Measurements from ENCODE around the gene TIMM44. TPM values are rescaled to one million over a fixed set of nuclear protein-coding genes. Genes with fewer than 3 reads are reported as not detected.
"Not testable (repeated sequence)": the region's sequence is repeated elsewhere in the genome, so short reads cannot be mapped to it uniquely, and the experiment has no call there.

The TIMM44 gene
- total RNA-seq, 1 donor, result 34.2 TPM

DNA sequence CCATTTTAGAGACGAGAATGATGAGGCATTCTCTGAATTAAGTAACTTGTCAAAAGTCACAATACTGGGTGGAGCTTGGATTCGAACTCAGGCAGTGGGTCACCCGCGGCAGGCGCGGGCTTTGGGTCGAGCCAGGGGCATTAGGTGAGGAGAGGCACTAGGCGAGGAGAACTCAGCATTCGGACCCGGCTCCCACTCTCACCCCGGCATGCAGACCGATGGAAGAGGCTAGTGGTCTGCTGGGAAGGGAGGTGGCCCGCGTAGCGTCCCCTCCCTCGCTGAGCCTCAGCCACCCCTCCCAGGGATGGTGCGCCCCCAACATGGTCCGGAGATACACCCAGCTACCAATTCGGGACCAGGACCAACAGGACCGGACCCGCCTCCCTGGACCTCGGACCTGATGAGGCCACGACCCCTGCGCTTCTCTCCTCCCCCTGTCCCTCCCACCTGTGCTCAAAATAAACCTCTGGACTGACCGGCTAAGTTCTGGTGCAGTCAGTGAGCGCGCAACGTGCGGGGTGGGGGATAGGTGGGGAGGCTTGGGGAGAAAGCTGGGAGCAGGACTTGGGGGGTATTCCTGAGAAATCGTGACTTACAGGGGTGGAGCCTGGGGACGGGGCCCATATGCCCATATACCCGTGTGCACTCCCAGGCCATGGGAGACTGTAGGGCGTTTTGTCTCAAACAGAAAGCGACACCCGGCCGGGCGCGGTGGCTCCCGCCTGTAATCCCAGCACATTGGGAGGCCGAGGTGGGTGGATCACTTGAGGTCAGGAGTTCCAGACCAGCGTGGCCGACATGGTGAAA, 24.6 kb downstream of the TIMM44 start:
- Histone ChIP-seq H3K9me3 (ENCODE audit: low read depth, low read length) (no peaks in the 10 kb centered on the region), H3K4me3 (ENCODE audit: low read length) (no peak overlapping the region), H3K4me1 (ENCODE audit: insufficient read depth, low read length) (peaks cover 57% of the 10 kb centered on the region), H3K27me3 (ENCODE audit: insufficient read depth, low read length) (peaks cover 30% of the 10 kb centered on the region)

DNA sequence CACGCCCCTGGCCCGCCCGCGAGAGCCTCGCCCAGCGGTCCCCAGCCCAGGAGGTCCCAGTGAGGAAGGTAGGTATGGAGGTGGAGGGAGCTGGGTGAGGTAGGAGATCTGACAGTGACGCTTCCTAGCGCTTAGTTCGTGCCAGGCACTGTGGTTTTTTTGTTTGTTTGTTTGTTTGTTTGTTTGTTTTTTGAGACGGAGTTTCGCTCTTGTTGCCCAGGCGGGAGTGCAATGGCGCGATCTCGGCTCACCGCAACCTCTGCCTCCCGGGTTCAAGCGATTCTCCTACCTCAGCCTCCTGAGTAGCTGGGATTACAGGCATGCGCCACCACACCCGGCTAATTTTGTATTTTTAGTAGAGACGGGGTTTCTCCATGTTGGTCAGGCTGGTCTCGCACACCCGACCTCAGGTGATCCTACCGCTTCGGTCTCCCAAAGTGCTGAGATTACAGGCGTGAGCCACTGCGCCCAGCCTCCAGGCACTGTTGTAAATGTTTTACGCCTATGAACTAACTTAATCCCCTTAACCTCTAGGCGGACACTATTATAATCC, 25.3 kb downstream of the TIMM44 start:
- H3K27me3 ChIP-seq (ENCODE audit: insufficient read depth, low read length), result peaks cover 30% of the 10 kb centered on the region
- peaks cover 57% of the 10 kb centered on the region for H3K4me1 ChIP-seq (ENCODE audit: insufficient read depth, low read length)
- H3K4me3 ChIP-seq (ENCODE audit: low read length); H3K9me3 ChIP-seq (ENCODE audit: low read depth, low read length): not testable (repeated sequence)

DNA sequence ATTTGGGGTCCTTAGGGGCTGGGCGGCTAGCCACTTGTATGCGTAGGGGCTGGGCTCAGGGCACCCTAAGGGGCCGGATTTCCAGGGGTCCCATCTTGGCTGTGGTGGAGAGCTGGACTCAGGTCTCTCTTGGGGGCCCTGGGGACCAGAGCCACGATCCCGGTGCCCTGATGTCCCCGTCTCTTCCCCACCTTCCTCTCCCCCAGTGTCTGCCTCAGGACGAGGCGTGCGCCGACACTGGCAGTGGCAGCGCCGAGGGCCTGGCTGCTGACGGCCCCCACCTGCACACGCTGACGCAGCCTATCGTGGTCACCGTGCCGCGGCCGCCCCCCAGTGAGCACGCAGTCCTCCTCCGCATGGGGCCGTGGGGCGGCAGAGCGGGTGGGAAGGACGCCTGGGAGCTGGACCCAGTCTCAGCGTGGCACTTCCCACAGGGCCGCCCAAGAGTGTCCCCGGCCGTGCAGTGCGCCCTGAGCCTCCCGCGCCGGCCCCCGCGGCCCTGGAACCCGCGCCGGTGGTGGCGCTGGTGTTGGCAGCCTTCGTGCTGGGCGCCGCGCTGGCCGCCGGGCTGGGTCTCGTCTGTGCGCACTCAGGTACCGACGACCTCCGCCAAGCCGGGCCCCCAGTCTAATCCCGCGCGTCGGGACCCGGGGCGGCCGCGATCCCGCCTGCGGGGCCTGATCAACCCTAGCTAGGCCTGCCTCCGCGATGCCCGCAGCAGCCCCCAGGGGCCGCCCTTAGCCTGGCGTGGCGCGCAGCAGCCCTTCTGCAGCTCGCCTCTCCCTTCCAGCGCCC, 26.0 kb downstream of the TIMM44 start:
- H3K4me1 ChIP-seq (ENCODE audit: insufficient read depth, low read length), result peaks cover 57% of the 10 kb centered on the region
- peaks cover 30% of the 10 kb centered on the region for H3K27me3 ChIP-seq (ENCODE audit: insufficient read depth, low read length)
- H3K9me3 ChIP-seq (ENCODE audit: low read depth, low read length), result no peaks in the 10 kb centered on the region
- H3K4me3 ChIP-seq (ENCODE audit: low read length), result no peak overlapping the region

DNA sequence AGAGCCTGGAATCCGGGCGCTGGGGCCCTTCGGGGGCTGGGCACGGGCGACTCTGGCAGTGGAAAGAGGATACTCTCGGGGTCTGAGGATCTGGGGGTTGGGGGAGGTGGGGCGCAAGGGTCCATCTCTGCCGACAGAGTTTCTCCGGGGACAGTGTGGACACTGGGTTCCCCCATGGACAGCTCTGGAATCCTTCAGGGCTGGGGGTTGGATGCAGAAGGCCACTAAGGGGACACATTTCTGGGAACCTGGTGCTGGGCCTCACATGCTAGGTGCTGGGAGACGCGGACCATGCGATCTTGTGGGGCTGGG, 26.6 kb downstream of the TIMM44 start:
- Histone ChIP-seq H3K9me3 (ENCODE audit: low read depth, low read length) (no peaks in the 10 kb centered on the region), H3K4me1 (ENCODE audit: insufficient read depth, low read length) (peaks cover 55% of the 10 kb centered on the region), H3K27me3 (ENCODE audit: insufficient read depth, low read length) (peaks cover 30% of the 10 kb centered on the region), H3K4me3 (ENCODE audit: low read length) (no peak overlapping the region)

DNA sequence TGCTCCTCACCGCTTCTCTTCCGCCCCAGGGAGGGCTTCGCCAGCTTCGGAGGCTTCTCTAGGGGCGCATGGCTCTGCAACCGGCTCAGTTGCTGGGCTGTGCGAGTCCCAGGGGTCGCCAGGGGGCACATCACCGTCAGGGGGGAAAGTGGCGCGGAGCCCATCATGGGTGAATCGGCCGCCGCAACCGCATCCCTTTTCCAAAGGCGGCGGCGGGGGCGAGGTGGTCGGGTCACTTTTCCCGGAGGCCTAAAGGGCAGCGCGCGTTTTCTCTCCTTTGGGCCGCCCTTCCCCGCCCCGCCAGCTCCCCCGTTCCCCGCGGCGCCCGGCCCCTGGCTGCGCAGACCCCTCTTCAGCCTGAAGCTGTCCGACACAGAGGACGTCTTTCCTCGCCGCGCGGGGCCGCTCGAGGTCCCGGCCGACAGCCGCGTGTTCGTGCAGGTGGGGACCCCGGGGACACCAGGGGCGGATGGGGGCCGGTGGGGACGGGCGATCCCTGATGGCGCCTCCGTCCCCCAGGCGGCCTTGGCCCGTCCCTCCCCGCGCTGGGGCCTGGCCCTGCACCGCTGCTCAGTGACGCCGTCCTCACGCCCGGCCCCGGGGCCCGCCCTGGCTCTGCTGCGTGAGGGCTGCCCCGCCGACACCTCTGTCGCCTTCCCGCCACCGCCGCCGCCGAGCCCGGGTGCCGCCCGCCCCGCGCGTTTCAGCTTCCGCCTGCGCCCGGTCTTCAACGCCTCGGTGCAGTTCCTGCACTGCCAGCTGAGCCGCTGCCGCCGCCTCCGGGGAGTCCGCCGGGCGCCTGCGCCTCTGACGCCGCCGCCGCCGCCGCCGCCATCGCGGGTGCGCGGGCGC, 27.1 kb downstream of the TIMM44 start:
- Histone ChIP-seq H3K27me3 (ENCODE audit: insufficient read depth, low read length) (peaks cover 30% of the 10 kb centered on the region), H3K9me3 (ENCODE audit: low read depth, low read length) (no peaks in the 10 kb centered on the region), H3K4me1 (ENCODE audit: insufficient read depth, low read length) (peaks cover 50% of the 10 kb centered on the region), H3K4me3 (ENCODE audit: low read length) (no peak overlapping the region)

DNA sequence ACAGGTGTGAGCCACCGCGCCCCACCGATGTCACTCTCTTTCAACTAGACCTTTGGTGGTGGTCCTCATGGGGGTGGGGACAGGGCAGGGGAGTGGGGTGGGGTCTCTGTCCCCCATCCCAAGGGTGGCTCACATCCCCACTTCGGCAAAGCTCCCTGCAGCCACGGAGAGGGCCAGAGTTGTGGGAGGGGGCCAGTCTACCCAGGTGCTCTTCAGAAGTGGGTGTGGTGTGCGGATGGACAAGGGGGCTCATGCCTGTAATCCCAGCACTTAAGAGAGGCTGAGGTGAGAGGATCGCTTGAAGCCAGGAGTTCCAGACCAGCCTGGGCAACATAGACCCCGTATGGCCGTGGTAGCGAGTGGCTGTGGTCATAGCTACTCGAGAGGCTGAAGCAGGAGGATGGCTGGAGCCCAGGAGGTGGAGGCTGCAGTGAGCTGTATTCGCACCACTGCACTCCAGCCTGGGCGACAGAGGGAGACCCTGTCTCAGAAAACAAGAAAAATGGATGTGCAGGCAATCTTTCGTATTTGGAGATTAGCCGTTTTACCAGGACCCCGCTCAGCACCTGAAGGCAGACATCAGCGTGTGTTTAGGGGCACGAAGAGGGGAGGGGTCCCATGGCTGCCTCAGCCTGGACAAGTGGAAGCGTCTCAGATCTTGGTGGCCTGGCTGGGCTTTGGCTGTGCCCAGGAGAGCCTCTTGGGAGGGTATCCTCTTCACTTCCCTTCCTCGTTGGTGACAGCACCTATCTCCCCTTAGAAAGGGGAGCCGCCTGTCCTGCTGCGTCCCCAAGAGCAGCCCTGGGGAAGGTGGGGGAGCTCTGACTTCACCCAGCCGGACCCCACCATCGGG, 28.0 kb downstream of the TIMM44 start:
- Histone ChIP-seq H3K4me1 (ENCODE audit: insufficient read depth, low read length) (peaks cover 45% of the 10 kb centered on the region), H3K9me3 (ENCODE audit: low read depth, low read length) (no peaks in the 10 kb centered on the region), H3K27me3 (ENCODE audit: insufficient read depth, low read length) (peaks cover 30% of the 10 kb centered on the region), H3K4me3 (ENCODE audit: low read length) (no peak overlapping the region)

DNA sequence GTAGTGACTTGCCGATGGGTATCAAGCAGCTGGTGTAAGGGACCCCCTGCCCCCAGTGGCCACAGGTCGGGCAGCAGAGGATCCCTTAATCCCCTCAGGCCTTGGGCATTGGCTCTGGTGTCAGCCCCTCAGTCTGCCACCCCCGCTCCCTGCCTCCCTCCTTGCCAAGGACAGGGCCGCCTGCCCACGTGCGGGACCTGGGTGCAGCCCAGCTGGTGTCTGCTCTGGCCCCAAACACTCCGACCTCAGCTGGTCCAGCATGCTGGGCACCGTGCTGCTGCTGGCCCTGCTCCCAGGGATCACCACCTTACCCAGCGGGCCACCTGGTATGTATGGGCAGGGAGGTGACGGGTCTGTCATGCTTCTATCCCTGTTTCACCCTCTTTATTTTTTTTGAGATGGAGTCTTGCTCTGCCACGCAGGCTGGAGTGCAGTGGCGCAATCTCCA, 28.8 kb downstream of the TIMM44 start, which contains the start of gene TGFBR3L:
TGFBR3L (plus strand) TSS at position 233 of the 448 bp plus-strand sequence.
- H3K9me3 ChIP-seq (ENCODE audit: low read depth, low read length), result no peaks in the 10 kb centered on the region
- H3K4me3 ChIP-seq (ENCODE audit: low read length), result no peak within 1 kb of the TSS
- H3K4me1 ChIP-seq (ENCODE audit: insufficient read depth, low read length), result peaks cover 40% of the 10 kb centered on the region
- peaks cover 30% of the 10 kb centered on the region for H3K27me3 ChIP-seq (ENCODE audit: insufficient read depth, low read length)

DNA sequence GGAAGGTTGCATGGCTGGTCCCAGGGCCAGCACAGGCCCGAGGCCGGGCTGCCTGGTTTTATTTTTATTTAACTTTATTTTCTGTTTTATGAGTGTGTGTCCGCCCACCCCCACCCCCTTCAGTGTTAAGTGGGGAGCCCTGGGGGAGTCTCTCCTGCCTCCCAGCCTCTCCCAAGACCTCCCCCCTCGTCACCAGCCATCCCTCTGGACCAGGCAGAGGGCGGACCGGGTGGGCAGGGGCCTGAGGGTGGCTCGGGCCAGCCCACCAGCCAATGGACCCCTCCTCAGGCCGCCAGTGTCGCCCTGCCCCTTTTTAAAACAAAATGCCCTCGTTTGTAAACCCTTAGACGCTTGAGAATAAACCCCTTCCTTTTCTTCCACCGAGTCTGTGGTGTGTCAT, 29.4 kb downstream of the TIMM44 start:
- H3K9me3 ChIP-seq (ENCODE audit: low read depth, low read length), result no peaks in the 10 kb centered on the region
- H3K27me3 ChIP-seq (ENCODE audit: insufficient read depth, low read length), result peaks cover 30% of the 10 kb centered on the region
- H3K4me3 ChIP-seq (ENCODE audit: low read length), result no peak overlapping the region
- peaks cover 34% of the 10 kb centered on the region for H3K4me1 ChIP-seq (ENCODE audit: insufficient read depth, low read length)

DNA sequence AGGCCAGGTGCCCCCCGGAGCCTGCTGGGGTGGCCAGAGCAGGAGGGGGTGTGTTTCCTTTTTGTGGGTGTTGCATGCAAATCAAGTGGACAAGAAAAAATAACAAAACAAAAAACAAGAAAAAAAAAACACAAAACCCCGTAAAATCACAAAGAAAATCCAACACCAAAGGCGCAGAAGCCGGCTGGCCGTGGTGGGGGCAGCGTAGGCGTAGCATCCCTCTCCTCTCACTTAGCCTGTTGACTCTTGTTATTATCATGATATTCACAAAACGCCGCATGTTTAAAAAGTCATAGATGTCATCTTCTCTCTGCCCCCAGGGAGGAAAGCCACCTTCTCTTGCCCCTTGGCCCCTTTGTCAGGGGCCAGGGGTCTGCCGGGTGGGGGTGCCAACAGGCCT, 29.8 kb downstream of the TIMM44 start:
- Histone ChIP-seq H3K9me3 (ENCODE audit: low read depth, low read length) (no peaks in the 10 kb centered on the region), H3K4me1 (ENCODE audit: insufficient read depth, low read length) (peaks cover 31% of the 10 kb centered on the region), H3K4me3 (ENCODE audit: low read length) (no peak overlapping the region)

DNA sequence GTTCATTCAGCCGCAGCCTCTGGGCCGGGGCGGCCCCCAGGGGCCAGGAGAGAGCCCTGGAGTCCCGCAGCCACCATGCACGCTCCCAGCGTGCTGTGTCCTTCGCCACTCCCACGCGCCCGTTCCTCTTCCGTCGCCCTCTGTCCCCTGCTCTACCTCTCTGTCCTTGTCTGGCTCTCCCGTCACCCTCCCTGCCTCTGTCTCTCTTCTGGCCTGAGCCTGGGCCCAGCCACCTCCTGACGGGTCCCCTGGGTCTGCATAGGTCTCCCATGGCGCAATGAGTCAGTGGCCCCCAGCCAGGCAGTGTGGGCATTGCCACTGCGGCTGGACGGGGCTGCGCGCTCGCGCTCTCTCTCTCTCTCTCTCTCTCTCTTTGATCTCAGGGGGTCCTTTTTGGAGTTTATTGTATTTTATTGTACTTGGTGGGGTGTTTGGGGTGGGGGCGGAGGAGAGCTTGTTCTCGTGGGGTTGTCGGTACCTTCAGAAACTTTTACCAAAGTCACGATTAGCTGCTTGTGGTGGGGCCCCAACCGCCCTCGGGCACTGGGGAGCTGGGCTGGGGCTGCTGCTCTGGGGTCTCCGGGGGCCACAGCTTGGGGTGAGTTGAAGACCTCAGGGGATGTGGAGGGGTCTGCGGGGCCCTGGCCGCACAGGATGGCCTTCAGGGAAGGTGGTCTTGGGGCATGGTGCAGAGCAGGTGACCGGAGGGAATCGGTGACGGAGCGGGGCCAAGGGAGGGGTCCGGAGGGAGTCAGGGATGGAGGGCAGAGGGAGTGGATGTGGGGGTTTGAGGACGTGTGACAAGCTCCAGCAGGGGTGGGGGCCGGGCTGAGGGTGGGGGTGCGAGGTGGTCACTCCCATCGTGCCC, 30.5 kb downstream of the TIMM44 start:
- Histone ChIP-seq H3K9me3 (ENCODE audit: low read depth, low read length) (no peaks in the 10 kb centered on the region), H3K4me3 (ENCODE audit: low read length) (no peak overlapping the region), H3K4me1 (ENCODE audit: insufficient read depth, low read length) (peaks cover 25% of the 10 kb centered on the region), H3K27me3 (ENCODE audit: insufficient read depth, low read length) (peaks cover 19% of the 10 kb centered on the region)

More for the DNA sequence above, 29.8 kb downstream of the TIMM44 start:
- H3K27me3 ChIP-seq (ENCODE audit: insufficient read depth, low read length), result peaks cover 25% of the 10 kb centered on the region

DNA sequence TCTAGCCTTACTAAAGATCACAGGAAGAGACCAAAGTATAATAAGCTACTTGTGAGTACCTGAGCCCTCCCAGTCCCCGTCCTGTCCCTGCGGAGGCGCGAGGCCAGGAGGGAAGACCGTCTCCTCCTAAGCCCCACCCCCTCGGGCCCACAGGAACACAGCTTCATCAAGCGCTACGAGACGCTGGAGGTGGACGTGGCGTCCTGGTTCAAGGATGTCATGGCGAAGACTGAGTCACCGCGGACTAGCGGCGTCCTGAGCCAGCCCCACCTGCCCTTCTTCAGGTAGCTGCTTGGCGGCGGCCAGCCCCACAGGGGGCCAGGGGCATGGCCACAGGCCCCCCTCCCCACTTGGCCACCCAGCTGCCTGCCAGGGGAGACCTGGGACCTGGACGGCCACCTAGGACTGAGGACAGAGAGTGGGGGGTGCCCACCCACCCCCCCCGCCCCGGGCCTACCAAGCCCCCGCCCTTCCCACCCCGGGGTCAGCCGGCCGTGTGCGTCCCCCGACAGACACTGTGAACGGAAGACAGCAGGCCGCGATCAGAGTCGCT, 31.2 kb downstream of the TIMM44 start:
- H3K27me3 ChIP-seq (ENCODE audit: insufficient read depth, low read length), result peaks cover 12% of the 10 kb centered on the region
- H3K4me3 ChIP-seq (ENCODE audit: low read length), result no peak overlapping the region
- H3K9me3 ChIP-seq (ENCODE audit: low read depth, low read length), result no peaks in the 10 kb centered on the region
- peaks cover 18% of the 10 kb centered on the region for H3K4me1 ChIP-seq (ENCODE audit: insufficient read depth, low read length)

DNA sequence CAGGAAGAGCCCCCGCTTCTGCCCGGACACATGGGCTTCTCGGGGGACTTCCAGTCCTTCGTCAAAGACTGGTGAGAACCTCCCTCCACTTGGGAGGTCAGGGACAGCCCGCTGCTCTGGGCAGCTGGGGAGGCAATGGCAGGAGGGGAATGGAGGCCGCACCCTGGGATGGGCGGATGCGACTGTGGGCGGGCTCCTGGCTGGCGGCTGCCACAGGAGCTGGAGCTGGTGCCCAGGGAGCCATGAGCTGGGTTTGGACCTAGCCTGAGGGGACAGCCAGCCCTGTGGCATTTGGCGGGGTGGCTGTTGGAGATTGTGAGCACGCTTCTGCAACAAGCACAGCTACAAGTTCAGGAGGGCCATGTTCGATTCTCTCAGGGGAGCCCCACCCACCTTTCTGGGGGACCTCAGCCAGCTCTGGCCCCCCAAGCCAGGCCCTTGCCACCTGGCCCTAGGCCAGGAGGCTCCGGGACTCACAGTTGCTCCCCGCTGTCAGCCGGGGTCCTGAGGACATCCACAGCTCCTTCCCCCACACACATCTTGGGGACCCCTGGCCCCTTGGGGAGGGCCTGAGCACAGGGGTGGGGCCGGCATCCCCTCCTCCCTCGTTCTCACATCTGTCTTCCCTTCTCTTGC, 31.8 kb downstream of the TIMM44 start:
- no peak overlapping the region for H3K4me3 ChIP-seq (ENCODE audit: low read length)
- H3K9me3 ChIP-seq (ENCODE audit: low read depth, low read length), result no peaks in the 10 kb centered on the region
- peaks cover 9% of the 10 kb centered on the region for H3K27me3 ChIP-seq (ENCODE audit: insufficient read depth, low read length)
- peaks cover 12% of the 10 kb centered on the region for H3K4me1 ChIP-seq (ENCODE audit: insufficient read depth, low read length)

Measured in mononuclear cell (primary cell).